ENCODE results near the gene RAB11FIP4.
A peak's percentile ranks its signal among the peaks of the same experiment; 100 is the strongest.

Gene RAB11FIP4

GRCh38 chr17:31532526-31532925, 141.1 kb downstream of the RAB11FIP4 start:
- Histone ChIP-seq H3F3A (ENCODE audit: insufficient read depth) (peaks cover 24% of the 10 kb centered on the region), H3K27ac (ENCODE audit: low read depth, low read length) (no peak overlapping the region), H3K4me3 (ENCODE audit: insufficient read depth, low read length, poor library complexity, severe bottlenecking) (no peak overlapping the region), H3K9me2 (replicated peaks; ENCODE audit: insufficient read depth, low read length) (no peaks in the 10 kb centered on the region), H3K9me3 (ENCODE audit: insufficient read depth, low read length) (no peaks in the 10 kb centered on the region), H3K79me2 (ENCODE audit: insufficient read depth, low read length) (no peaks in the 10 kb centered on the region), H4K20me1 (ENCODE audit: low read depth, low read length) (no peaks in the 10 kb centered on the region), H3K27me3 (ENCODE audit: low read length) (no peaks in the 10 kb centered on the region), H2AFZ (ENCODE audit: low read depth, low read length, severe bottlenecking) (no peak overlapping the region), H3K4me2 (ENCODE audit: low read depth, low read length, poor library complexity, severe bottlenecking) (no peak overlapping the region), H3K9ac (ENCODE audit: low read length) (no peak overlapping the region), H3K36me3 (ENCODE audit: low read length) (no peaks in the 10 kb centered on the region)
- TF ChIP-seq CTCF (IDR thresholded peaks at IDR 0.05; ENCODE audit: insufficient read depth, low read length, poor library complexity, severe bottlenecking) (no peak), EZH2phosphoT487 (conservative IDR thresholded peaks at IDR 0.05; ENCODE audit: low read length) (no peak)

GRCh38 chr17:31533546-31534155, 142.2 kb downstream of the RAB11FIP4 start:
- Histone ChIP-seq H3K4me3 (ENCODE audit: insufficient read depth, low read length, poor library complexity, severe bottlenecking) (no peak overlapping the region), H3K9me3 (ENCODE audit: insufficient read depth, low read length) (no peaks in the 10 kb centered on the region), H3K9ac (ENCODE audit: low read length) (no peak overlapping the region), H3K36me3 (ENCODE audit: low read length) (no peaks in the 10 kb centered on the region), H3K27ac (ENCODE audit: low read depth, low read length) (no peak overlapping the region), H3K79me2 (ENCODE audit: insufficient read depth, low read length) (no peaks in the 10 kb centered on the region), H3K9me2 (replicated peaks; ENCODE audit: insufficient read depth, low read length) (no peaks in the 10 kb centered on the region), H3K27me3 (ENCODE audit: low read length) (no peaks in the 10 kb centered on the region), H3K4me2 (ENCODE audit: low read depth, low read length, poor library complexity, severe bottlenecking) (no peak overlapping the region), H4K20me1 (ENCODE audit: low read depth, low read length) (no peaks in the 10 kb centered on the region), H2AFZ (ENCODE audit: low read depth, low read length, severe bottlenecking) (no peak overlapping the region), H3F3A (ENCODE audit: insufficient read depth) (peaks cover 28% of the 10 kb centered on the region)
- no peak for TF ChIP-seq EZH2phosphoT487 (conservative IDR thresholded peaks at IDR 0.05; ENCODE audit: low read length)
- peak; percentile 37 for TF ChIP-seq CTCF (IDR thresholded peaks at IDR 0.05; ENCODE audit: insufficient read depth, low read length, poor library complexity, severe bottlenecking)

GRCh38 chr17:31534223-31534888, 142.9 kb downstream of the RAB11FIP4 start:
- H3K36me3 ChIP-seq (ENCODE audit: low read length) = no peaks in the 10 kb centered on the region
- H3K27ac ChIP-seq (ENCODE audit: low read depth, low read length) = no peak overlapping the region

More at GRCh38 chr17:31534223-31534888, 142.9 kb downstream of the RAB11FIP4 start:
- Histone ChIP-seq H3K4me3 (ENCODE audit: insufficient read depth, low read length, poor library complexity, severe bottlenecking) (no peak overlapping the region), H3K27me3 (ENCODE audit: low read length) (no peaks in the 10 kb centered on the region), H2AFZ (ENCODE audit: low read depth, low read length, severe bottlenecking) (no peak overlapping the region), H3K9me2 (replicated peaks; ENCODE audit: insufficient read depth, low read length) (no peaks in the 10 kb centered on the region), H3F3A (ENCODE audit: insufficient read depth) (peaks cover 28% of the 10 kb centered on the region), H3K9me3 (ENCODE audit: insufficient read depth, low read length) (no peaks in the 10 kb centered on the region), H3K4me2 (ENCODE audit: low read depth, low read length, poor library complexity, severe bottlenecking) (no peak overlapping the region), H3K79me2 (ENCODE audit: insufficient read depth, low read length) (no peaks in the 10 kb centered on the region), H4K20me1 (ENCODE audit: low read depth, low read length) (no peaks in the 10 kb centered on the region), H3K9ac (ENCODE audit: low read length) (no peak overlapping the region)
- no peak for TF ChIP-seq EZH2phosphoT487 (conservative IDR thresholded peaks at IDR 0.05; ENCODE audit: low read length)
- TF ChIP-seq CTCF (IDR thresholded peaks at IDR 0.05; ENCODE audit: insufficient read depth, low read length, poor library complexity, severe bottlenecking) = no peak
